ENCODE data around the gene MAX. TPM values are rescaled to one million over a fixed set of nuclear protein-coding genes. Genes with fewer than 3 reads are reported as not detected.
"Not testable (repeated sequence)": the region's sequence is repeated elsewhere in the genome, so short reads cannot be mapped to it uniquely, and the experiment has no call there.

MAX gene
- total RNA-seq, 1 donor from 2014 or later: 30.8 TPM

DNA sequence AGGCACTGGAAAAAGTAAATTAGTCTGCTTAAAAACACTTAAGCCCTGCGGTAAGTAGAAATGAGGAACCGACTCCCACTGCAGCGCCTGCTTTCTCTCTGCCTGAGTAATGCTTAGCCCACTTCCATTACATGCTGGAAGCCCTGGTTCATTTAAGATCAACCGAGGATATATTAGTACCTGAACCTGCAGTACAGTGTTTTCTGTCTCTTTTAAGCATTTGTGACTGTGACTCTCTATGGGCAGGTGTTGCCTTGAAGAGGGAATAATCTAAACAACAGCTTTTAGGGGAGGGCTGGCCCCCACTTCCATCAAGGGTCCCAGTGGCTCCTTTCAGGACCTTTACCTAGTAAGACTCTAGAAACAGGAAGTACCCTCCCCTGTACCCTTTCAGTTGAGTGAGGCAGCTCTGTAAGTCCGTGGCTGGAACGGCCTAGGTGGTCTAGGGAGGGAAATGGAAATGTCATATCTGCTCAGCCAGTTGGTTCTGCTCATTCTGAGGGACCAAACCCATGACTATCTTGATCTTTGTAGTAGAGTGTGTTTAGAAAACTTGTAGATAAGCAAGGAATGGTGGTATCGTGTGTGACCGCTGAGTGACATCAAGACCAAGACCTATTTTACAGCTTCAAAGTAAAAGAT is 59.5 kb downstream of the MAX start:
- Histone ChIP-seq H3K27ac (ENCODE audit: low read depth, low read length) (no peak overlapping the region), H3K36me3 (ENCODE audit: control insufficient read depth in 3 of 3, insufficient read depth in 3 of 3, low read length in 3 of 3) (peaks cover 19 to 32% (median 29%) of the 10 kb centered on the region in 3 donors)

DNA sequence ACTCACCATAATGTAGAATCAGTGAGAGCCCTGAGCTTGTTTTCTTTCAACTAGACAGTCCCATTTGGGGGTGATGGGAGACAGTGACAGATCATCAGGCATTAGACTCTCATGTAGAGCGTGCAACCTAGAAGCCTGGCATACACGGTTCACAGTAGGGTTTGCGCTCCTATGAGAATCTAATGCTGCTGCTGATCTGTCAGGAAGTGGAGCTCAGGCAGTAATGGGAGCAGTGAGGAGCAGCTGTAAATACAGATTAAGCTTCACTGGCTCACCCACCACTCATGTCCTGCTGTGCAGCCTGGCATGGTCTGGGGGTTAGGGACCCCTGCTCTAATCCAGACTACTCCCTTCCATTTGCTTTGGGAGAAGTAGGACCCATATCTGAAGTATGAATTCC is 60.0 kb downstream of the MAX start:
- no peaks in the 10 kb centered on the region for H3K27me3 ChIP-seq (ENCODE audit: control insufficient read depth in 3 of 3, insufficient read depth in 3 of 3, low read length in 3 of 3)
- H3K9me3 ChIP-seq (ENCODE audit: control insufficient read depth in 3 of 3, low read length in 3 of 3): no peaks in the 10 kb centered on the region
- no peak overlapping the region for H3K27ac ChIP-seq (ENCODE audit: low read depth, low read length)
- H3K36me3 ChIP-seq (ENCODE audit: control insufficient read depth in 3 of 3, insufficient read depth in 3 of 3, low read length in 3 of 3): peaks cover 19 to 32% (median 29%) of the 10 kb centered on the region in 3 donors
- no peak overlapping the region for H3K9ac ChIP-seq (ENCODE audit: low read depth in 1 of 3, low read length in 3 of 3)
- no peak overlapping the region for H3K4me3 ChIP-seq (ENCODE audit: low read length in 3 of 3)
- peaks cover 0 to 7% (median 4%) of the 10 kb centered on the region in 3 donors for H3K4me1 ChIP-seq (ENCODE audit: control insufficient read depth in 3 of 3, insufficient read depth in 3 of 3, low read length in 3 of 3)

More for the DNA sequence above, 59.5 kb downstream of the MAX start:
- Histone ChIP-seq H3K9me3 (ENCODE audit: control insufficient read depth in 3 of 3, low read length in 3 of 3) (no peaks in the 10 kb centered on the region), H3K27me3 (ENCODE audit: control insufficient read depth in 3 of 3, insufficient read depth in 3 of 3, low read length in 3 of 3) (no peaks in the 10 kb centered on the region), H3K4me1 (ENCODE audit: control insufficient read depth in 3 of 3, insufficient read depth in 3 of 3, low read length in 3 of 3) (peaks cover 0 to 7% (median 5%) of the 10 kb centered on the region in 3 donors), H3K4me3 (ENCODE audit: low read length in 3 of 3) (no peak overlapping the region), H3K9ac (ENCODE audit: low read depth in 1 of 3, low read length in 3 of 3) (no peak overlapping the region)

DNA sequence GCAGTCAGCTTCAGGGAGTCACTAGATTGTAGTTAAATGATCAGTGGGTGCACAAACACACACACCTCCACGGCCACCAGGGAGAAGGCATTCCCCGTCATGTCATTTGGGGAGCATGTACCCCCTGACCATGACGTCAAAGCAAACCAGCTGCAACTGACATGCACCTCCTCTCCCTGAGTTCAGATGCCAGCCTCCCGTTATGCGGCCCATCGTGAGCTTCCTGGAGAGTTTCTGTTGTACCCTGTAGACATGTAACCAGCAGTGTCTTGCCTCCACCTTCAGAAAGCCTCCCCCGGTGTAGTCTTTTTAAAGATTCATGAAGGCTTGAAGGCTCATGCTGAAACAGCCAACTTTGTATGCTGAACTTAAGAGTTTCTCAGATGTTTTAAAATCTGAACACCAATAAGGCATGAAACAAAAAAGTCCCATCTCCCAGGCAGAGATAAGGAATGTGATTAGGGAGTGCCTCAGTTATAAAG is 60.8 kb downstream of the MAX start:
- Histone ChIP-seq H3K27me3 (ENCODE audit: control insufficient read depth in 3 of 3, insufficient read depth in 3 of 3, low read length in 3 of 3) (no peaks in the 10 kb centered on the region), H3K4me1 (ENCODE audit: control insufficient read depth in 3 of 3, insufficient read depth in 3 of 3, low read length in 3 of 3) (peaks cover 0 to 3% (median 0%) of the 10 kb centered on the region in 3 donors), H3K36me3 (ENCODE audit: control insufficient read depth in 3 of 3, insufficient read depth in 3 of 3, low read length in 3 of 3) (peaks cover 19 to 32% (median 29%) of the 10 kb centered on the region in 3 donors), H3K27ac (ENCODE audit: low read depth, low read length) (no peak overlapping the region), H3K9ac (ENCODE audit: low read depth in 1 of 3, low read length in 3 of 3) (no peak overlapping the region), H3K4me3 (ENCODE audit: low read length in 3 of 3) (no peak overlapping the region), H3K9me3 (ENCODE audit: control insufficient read depth in 3 of 3, low read length in 3 of 3) (no peaks in the 10 kb centered on the region)

DNA sequence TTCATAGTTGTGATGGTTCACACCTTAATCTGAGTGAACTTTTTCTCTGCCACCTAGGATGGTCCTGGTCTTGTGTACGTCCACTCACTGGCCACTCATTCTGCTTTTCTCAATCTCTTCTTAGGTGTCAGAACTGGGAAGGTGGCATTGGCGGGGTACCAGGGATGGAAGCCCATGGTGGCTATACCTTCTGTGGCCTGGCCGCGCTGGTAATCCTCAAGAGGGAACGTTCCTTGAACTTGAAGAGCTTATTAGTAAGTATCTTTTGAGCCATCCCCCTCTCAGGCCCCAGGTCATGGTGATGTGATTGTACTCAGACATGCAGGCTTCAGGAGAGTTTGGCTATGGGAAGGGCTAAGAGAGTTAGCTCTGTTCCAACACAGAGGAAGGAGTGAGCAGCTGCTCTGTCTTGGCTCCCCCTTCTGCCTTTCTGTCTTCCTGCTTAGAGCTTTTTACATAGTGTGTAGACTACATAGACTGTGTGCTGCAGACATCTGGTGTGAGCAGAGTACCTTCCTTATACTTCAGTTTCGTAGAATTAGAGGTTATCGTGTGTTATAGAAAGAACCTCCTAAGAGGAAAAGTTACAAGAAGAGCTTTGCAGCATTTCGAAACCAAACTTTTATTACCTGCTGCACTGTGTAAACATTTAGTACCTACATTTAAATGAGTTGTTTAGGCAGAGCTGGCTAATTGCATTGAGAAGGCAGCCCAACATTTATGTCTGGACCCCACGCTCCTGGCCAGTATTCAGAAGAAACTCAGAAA is 61.5 kb downstream of the MAX start:
- H3K4me1 ChIP-seq (ENCODE audit: control insufficient read depth in 3 of 3, insufficient read depth in 3 of 3, low read length in 3 of 3): peaks cover 0 to 3% (median 0%) of the 10 kb centered on the region in 3 donors
- no peak overlapping the region for H3K4me3 ChIP-seq (ENCODE audit: low read length in 3 of 3)
- H3K9me3 ChIP-seq (ENCODE audit: control insufficient read depth in 3 of 3, low read length in 3 of 3): no peaks in the 10 kb centered on the region
- H3K36me3 ChIP-seq (ENCODE audit: control insufficient read depth in 3 of 3, insufficient read depth in 3 of 3, low read length in 3 of 3): peaks cover 19 to 32% (median 29%) of the 10 kb centered on the region in 3 donors
- no peaks in the 10 kb centered on the region for H3K27me3 ChIP-seq (ENCODE audit: control insufficient read depth in 3 of 3, insufficient read depth in 3 of 3, low read length in 3 of 3)
- no peak overlapping the region for H3K27ac ChIP-seq (ENCODE audit: low read depth, low read length)
- H3K9ac ChIP-seq (ENCODE audit: low read depth in 1 of 3, low read length in 3 of 3): no peak overlapping the region

DNA sequence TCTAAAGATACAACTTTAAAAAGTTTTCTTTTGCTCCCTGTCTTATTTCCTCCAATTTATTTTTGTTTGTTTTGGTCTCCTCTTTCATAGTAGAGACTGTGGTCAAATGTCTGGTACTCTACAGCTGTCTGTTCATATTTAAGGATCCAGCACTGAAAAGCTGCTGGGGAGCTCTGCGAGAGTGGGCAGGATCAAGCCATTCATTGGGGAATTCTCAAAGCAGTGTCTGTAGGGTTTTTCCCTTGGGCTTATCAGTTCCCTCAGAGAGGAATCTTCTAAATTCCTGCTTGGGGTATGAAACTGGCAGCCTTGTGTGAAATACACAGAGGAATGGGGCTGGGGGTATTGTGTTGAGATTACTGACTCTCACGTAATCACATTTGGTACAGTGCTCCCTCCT is 63.4 kb downstream of the MAX start:
- no peaks in the 10 kb centered on the region for H3K27me3 ChIP-seq (ENCODE audit: control insufficient read depth in 3 of 3, insufficient read depth in 3 of 3, low read length in 3 of 3)
- H3K36me3 ChIP-seq (ENCODE audit: control insufficient read depth in 3 of 3, insufficient read depth in 3 of 3, low read length in 3 of 3): peaks cover 21 to 26% (median 22%) of the 10 kb centered on the region in 3 donors
- no peaks in the 10 kb centered on the region for H3K9me3 ChIP-seq (ENCODE audit: control insufficient read depth in 3 of 3, low read length in 3 of 3)
- no peak overlapping the region for H3K27ac ChIP-seq (ENCODE audit: low read depth, low read length)
- H3K4me3 ChIP-seq (ENCODE audit: low read length in 3 of 3): no peak overlapping the region
- peaks cover 3 to 9% (median 5%) of the 10 kb centered on the region in 3 donors for H3K4me1 ChIP-seq (ENCODE audit: control insufficient read depth in 3 of 3, insufficient read depth in 3 of 3, low read length in 3 of 3)
- no peak overlapping the region for H3K9ac ChIP-seq (ENCODE audit: low read depth in 1 of 3, low read length in 3 of 3)

DNA sequence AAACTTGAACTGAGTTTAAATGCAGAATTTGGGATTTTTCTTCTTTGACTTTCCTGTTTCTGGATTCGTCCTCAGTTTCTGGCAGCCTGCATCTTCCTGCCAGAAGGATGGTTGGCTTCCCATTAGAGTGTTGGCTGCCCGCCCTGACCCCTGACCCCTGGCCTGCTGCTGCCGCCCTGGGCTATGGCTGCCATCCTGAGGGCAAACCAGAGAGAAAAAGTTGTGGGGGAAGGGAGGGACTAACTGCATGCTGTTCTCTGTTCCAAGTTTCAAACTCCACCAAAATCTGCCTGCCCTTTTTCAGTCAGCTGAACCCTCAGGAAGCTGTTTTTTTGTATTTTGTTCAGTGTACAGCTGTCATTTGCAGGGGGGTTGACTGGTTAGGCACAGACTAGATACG is 67.3 kb downstream of the MAX start:
- no peak overlapping the region for H3K27ac ChIP-seq (ENCODE audit: low read depth, low read length)
- no peak overlapping the region for H3K4me3 ChIP-seq (ENCODE audit: low read length in 3 of 3)
- peaks cover 0 to 10% (median 5%) of the 10 kb centered on the region in 3 donors for H3K36me3 ChIP-seq (ENCODE audit: control insufficient read depth in 3 of 3, insufficient read depth in 3 of 3, low read length in 3 of 3)
- H3K9me3 ChIP-seq (ENCODE audit: control insufficient read depth in 3 of 3, low read length in 3 of 3): no peaks in the 10 kb centered on the region
- no peak overlapping the region for H3K9ac ChIP-seq (ENCODE audit: low read depth in 1 of 3, low read length in 3 of 3)
- H3K4me1 ChIP-seq (ENCODE audit: control insufficient read depth in 3 of 3, insufficient read depth in 3 of 3, low read length in 3 of 3): peaks cover 8 to 18% (median 13%) of the 10 kb centered on the region in 3 donors
- no peaks in the 10 kb centered on the region for H3K27me3 ChIP-seq (ENCODE audit: control insufficient read depth in 3 of 3, insufficient read depth in 3 of 3, low read length in 3 of 3)

DNA sequence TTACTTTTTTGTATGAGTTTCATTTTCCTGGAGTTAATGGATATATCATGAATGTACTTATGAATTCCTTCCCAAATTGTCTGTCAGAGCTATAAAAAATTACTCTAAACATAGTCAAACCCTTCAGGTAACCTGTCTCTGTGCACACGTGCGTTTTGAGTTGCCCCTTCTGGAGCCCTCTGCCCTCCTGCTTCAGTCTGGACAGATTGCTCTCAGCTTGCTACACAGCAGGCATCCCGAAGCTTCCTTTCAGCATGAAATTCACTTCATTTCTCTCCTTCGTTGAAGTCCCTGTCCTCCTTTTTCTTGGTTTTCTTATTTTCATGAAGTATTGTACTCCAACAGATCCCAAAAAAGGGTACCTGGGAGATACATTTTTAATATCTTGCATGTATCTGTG is 68.3 kb downstream of the MAX start:
- Histone ChIP-seq H3K27ac (ENCODE audit: low read depth, low read length) (no peak overlapping the region), H3K27me3 (ENCODE audit: control insufficient read depth in 3 of 3, insufficient read depth in 3 of 3, low read length in 3 of 3) (no peaks in the 10 kb centered on the region), H3K4me3 (ENCODE audit: low read length in 3 of 3) (no peak overlapping the region), H3K36me3 (ENCODE audit: control insufficient read depth in 3 of 3, insufficient read depth in 3 of 3, low read length in 3 of 3) (peaks cover 2 to 10% (median 5%) of the 10 kb centered on the region in 3 donors), H3K9me3 (ENCODE audit: control insufficient read depth in 3 of 3, low read length in 3 of 3) (no peaks in the 10 kb centered on the region), H3K4me1 (ENCODE audit: control insufficient read depth in 3 of 3, insufficient read depth in 3 of 3, low read length in 3 of 3) (peaks cover 8 to 18% (median 13%) of the 10 kb centered on the region in 3 donors), H3K9ac (ENCODE audit: low read depth in 1 of 3, low read length in 3 of 3) (no peak overlapping the region)

DNA sequence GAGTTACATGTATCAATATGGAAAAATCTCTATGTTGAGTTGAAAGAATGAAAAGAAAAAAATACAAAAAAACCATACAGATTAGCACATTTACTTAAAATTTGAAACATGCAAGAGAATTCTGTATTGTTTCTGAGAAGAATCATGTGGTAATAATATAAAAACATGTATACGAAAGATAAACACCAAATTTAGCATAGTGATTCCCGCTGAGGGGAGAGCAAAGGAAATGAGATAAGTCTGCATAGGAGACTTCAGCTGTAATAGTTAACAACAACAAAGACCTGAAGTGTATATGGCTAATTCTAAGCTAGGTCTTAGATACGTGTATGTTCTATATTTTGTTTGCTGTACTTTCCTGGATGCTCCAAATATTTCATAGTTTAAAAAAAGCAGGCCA is 69.1 kb downstream of the MAX start:
- Histone ChIP-seq H3K4me3 (ENCODE audit: low read length in 3 of 3) (no peak overlapping the region), H3K36me3 (ENCODE audit: control insufficient read depth in 3 of 3, insufficient read depth in 3 of 3, low read length in 3 of 3) (peaks cover 5 to 10% (median 6%) of the 10 kb centered on the region in 3 donors), H3K4me1 (ENCODE audit: control insufficient read depth in 3 of 3, insufficient read depth in 3 of 3, low read length in 3 of 3) (peaks cover 8 to 18% (median 13%) of the 10 kb centered on the region in 3 donors)

DNA sequence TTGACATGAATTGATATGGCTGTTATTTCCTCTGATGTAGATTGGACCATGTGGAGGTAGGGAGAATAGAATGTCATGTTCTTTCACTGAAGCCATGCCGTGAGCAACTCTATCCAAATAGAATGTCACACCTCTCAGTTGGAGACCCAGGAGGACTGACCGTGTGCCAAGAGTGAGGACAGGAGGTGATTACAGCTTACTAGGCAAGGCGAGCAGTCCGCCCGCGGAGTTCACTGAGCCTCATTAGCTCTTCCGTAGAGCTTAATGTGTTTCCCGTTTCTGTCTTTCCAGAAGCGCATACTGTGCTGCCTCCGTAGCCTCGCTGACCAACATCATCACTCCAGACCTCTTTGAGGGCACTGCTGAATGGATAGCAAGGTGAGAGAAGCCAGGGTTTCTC is 70.0 kb downstream of the MAX start:
- H3K27ac ChIP-seq (ENCODE audit: low read depth, low read length): peak overlapping the region; percentile 32
- H3K36me3 ChIP-seq (ENCODE audit: control insufficient read depth in 3 of 3, insufficient read depth in 3 of 3, low read length in 3 of 3): peaks cover 11 to 16% (median 13%) of the 10 kb centered on the region in 3 donors
- H3K9ac ChIP-seq (ENCODE audit: low read depth in 1 of 3, low read length in 3 of 3): peak overlapping the region in 1 of 3 donors; percentile 33
- no peaks in the 10 kb centered on the region for H3K9me3 ChIP-seq (ENCODE audit: control insufficient read depth in 3 of 3, low read length in 3 of 3)
- H3K4me3 ChIP-seq (ENCODE audit: low read length in 3 of 3): no peak overlapping the region
- H3K4me1 ChIP-seq (ENCODE audit: control insufficient read depth in 3 of 3, insufficient read depth in 3 of 3, low read length in 3 of 3): peaks cover 8 to 18% (median 13%) of the 10 kb centered on the region in 3 donors
- H3K27me3 ChIP-seq (ENCODE audit: control insufficient read depth in 3 of 3, insufficient read depth in 3 of 3, low read length in 3 of 3): no peaks in the 10 kb centered on the region

More for the DNA sequence above, 69.1 kb downstream of the MAX start:
- Histone ChIP-seq H3K27me3 (ENCODE audit: control insufficient read depth in 3 of 3, insufficient read depth in 3 of 3, low read length in 3 of 3) (no peaks in the 10 kb centered on the region), H3K9ac (ENCODE audit: low read depth in 1 of 3, low read length in 3 of 3) (no peak overlapping the region), H3K9me3 (ENCODE audit: control insufficient read depth in 3 of 3, low read length in 3 of 3) (no peaks in the 10 kb centered on the region), H3K27ac (ENCODE audit: low read depth, low read length) (no peak overlapping the region)

DNA sequence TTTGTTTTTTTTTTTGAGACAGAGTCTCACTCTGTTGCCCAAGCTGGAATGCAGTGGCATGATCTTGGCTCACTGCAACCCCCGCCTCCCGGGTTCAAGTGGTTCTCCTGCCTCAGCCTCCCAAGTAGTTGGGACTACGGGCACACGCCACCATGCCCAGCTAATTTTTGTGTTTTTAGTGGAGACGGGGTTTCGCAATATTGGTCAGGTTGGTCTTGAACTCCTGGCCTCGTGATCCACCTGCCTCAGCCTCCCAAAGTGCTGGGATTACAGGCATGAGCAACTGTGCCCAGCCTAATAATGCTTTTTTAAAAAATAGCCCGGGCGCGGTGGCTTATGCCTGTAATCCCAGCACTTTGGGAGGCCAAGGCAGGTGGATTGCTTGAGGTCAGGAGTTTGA is 71.0 kb downstream of the MAX start:
- H3K27ac ChIP-seq (ENCODE audit: low read depth, low read length); H3K4me3 ChIP-seq (ENCODE audit: low read length in 3 of 3); H3K9ac ChIP-seq (ENCODE audit: low read depth in 1 of 3, low read length in 3 of 3); H3K27me3 ChIP-seq (ENCODE audit: control insufficient read depth in 3 of 3, insufficient read depth in 3 of 3, low read length in 3 of 3); H3K9me3 ChIP-seq (ENCODE audit: control insufficient read depth in 3 of 3, low read length in 3 of 3): not testable (repeated sequence)
- Histone ChIP-seq H3K4me1 (ENCODE audit: control insufficient read depth in 3 of 3, insufficient read depth in 3 of 3, low read length in 3 of 3) (peaks cover 8 to 18% (median 13%) of the 10 kb centered on the region in 3 donors), H3K36me3 (ENCODE audit: control insufficient read depth in 3 of 3, insufficient read depth in 3 of 3, low read length in 3 of 3) (peaks cover 14 to 23% (median 16%) of the 10 kb centered on the region in 3 donors)
